ENCODE measurements around the gene CDH4. TPM values are rescaled to one million over a fixed set of nuclear protein-coding genes. Genes with fewer than 3 reads are reported as not detected.

The CDH4 gene
- total RNA-seq, 4 donors from 2014 or later, result not detected

GRCh38 chr20:61759286-61760065 lies 507.4 kb downstream of the CDH4 start:
- Histone ChIP-seq H3K4me1 (no peaks in the 10 kb centered on the region), H3K9me3 (no peaks in the 10 kb centered on the region), H3K36me3 (no peaks in the 10 kb centered on the region), H3K27ac (no peak overlapping the region), H3K4me3 (no peak overlapping the region), H3K27me3 (no peaks in the 10 kb centered on the region)
- WGBS, 2 donors (ENCODE audit: low coverage in 1 of 2), result 85 to 93% methylated on average over 12 to 22 of the region's 22 CpGs
- TF ChIP-seq POLR2AphosphoS5 (IDR thresholded peaks at IDR 0.05), result no peak
- TF ChIP-seq POLR2A (IDR thresholded peaks at IDR 0.05), result no peak
- TF ChIP-seq, protein P1, sequence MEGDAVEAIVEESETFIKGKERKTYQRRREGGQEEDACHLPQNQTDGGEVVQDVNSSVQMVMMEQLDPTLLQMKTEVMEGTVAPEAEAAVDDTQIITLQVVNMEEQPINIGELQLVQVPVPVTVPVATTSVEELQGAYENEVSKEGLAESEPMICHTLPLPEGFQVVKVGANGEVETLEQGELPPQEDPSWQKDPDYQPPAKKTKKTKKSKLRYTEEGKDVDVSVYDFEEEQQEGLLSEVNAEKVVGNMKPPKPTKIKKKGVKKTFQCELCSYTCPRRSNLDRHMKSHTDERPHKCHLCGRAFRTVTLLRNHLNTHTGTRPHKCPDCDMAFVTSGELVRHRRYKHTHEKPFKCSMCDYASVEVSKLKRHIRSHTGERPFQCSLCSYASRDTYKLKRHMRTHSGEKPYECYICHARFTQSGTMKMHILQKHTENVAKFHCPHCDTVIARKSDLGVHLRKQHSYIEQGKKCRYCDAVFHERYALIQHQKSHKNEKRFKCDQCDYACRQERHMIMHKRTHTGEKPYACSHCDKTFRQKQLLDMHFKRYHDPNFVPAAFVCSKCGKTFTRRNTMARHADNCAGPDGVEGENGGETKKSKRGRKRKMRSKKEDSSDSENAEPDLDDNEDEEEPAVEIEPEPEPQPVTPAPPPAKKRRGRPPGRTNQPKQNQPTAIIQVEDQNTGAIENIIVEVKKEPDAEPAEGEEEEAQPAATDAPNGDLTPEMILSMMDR (IDR thresholded peaks at IDR 0.05), result no peak
- TF ChIP-seq EP300 (IDR thresholded peaks at IDR 0.05; ENCODE audit: low read depth), result no peak
- DNase-seq, result no peak
- in situ Hi-C loops (cut with MboI; ENCODE audit: low pct_ligation_motif_present in 1 of 4, low pct_unique_long_range_greater_than_20kb in 1 of 4, low sequenced_read_pairs in 3 of 4), result no loop called here
- intact Hi-C loops (cut with DNase I; ENCODE audit: low total_unique reads), result loop anchor here (10.0 kb wide), 1 partner anchor 485 kb away; no protein-coding TSS in a partner anchor

- DNase-seq, result no peak
- no peak overlapping the region for H3K27ac ChIP-seq
- TF ChIP-seq POLR2AphosphoS5 (IDR thresholded peaks at IDR 0.05) (no peak), POLR2A (IDR thresholded peaks at IDR 0.05) (no peak), EP300 (IDR thresholded peaks at IDR 0.05; ENCODE audit: low read depth) (no peak)
- TF ChIP-seq, protein P1 (IDR thresholded peaks at IDR 0.05), result no peak
- no peaks in the 10 kb centered on the region for H3K36me3 ChIP-seq
- H3K27me3 ChIP-seq, result no peaks in the 10 kb centered on the region
- intact Hi-C loops (cut with DNase I; ENCODE audit: low total_unique reads), result loop anchor here (10.0 kb wide), 1 partner anchor 484 kb away; no protein-coding TSS in a partner anchor
- no peak overlapping the region for H3K4me3 ChIP-seq
- in situ Hi-C loops (cut with MboI; ENCODE audit: low pct_ligation_motif_present in 1 of 4, low pct_unique_long_range_greater_than_20kb in 1 of 4, low sequenced_read_pairs in 3 of 4), result no loop called here
- no peaks in the 10 kb centered on the region for H3K9me3 ChIP-seq
- 76 to 88% methylated on average over 6 to 9 of the region's 11 CpGs for WGBS, 2 donors (ENCODE audit: low coverage in 1 of 2)
- no peaks in the 10 kb centered on the region for H3K4me1 ChIP-seq
Observed at GRCh38 chr20:61760321-61760720, 508.3 kb downstream of the CDH4 start.

DNA sequence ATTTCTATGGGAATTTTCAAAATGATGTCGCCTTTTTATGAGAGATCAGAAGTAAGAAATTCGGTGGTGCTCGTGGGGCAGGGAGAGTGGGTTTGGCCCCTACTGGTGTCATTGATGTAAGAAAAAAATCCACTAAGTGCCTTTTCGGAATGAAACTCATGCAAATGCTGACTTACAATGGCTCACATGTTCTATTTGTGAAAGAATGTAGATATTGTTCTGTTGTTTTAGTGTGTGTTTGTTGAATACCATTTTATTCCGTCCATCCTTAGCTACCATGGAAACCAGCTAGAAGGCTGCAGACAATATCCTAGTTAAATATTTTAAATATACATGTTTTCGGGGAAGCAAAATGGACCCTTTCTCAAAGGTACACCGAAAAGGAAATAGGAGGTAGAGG lies 508.7 kb downstream of the CDH4 start:
- no peaks in the 10 kb centered on the region for H3K9me3 ChIP-seq
- H3K36me3 ChIP-seq, result no peaks in the 10 kb centered on the region
- WGBS, 2 donors (ENCODE audit: low coverage in 1 of 2), result 72 to 81% methylated on average over 7 of the region's 7 CpGs
- no peak for DNase-seq
- in situ Hi-C loops (cut with MboI; ENCODE audit: low pct_ligation_motif_present in 1 of 4, low pct_unique_long_range_greater_than_20kb in 1 of 4, low sequenced_read_pairs in 3 of 4) (no loop called here), intact Hi-C loops (cut with DNase I; ENCODE audit: low total_unique reads) (loop anchor here (10.0 kb wide), 1 partner anchor 484 kb away; no protein-coding TSS in a partner anchor)
- no peaks in the 10 kb centered on the region for H3K4me1 ChIP-seq
- H3K27ac ChIP-seq, result no peak overlapping the region
- no peak overlapping the region for H3K4me3 ChIP-seq
- TF ChIP-seq EP300 (IDR thresholded peaks at IDR 0.05; ENCODE audit: low read depth), result no peak
- H3K27me3 ChIP-seq, result no peaks in the 10 kb centered on the region

- no peak overlapping the region for H3K4me3 ChIP-seq
- no peaks in the 10 kb centered on the region for H3K9me3 ChIP-seq
- DNase-seq, result no peak
- no peaks in the 10 kb centered on the region for H3K4me1 ChIP-seq
- TF ChIP-seq POLR2A (IDR thresholded peaks at IDR 0.05) (no peak), EP300 (IDR thresholded peaks at IDR 0.05; ENCODE audit: low read depth) (no peak), POLR2AphosphoS5 (IDR thresholded peaks at IDR 0.05) (no peak)
- TF ChIP-seq, protein P1 (IDR thresholded peaks at IDR 0.05), result no peak
- in situ Hi-C loops (cut with MboI; ENCODE audit: low pct_ligation_motif_present in 1 of 4, low pct_unique_long_range_greater_than_20kb in 1 of 4, low sequenced_read_pairs in 3 of 4), result no loop called here
- no peaks in the 10 kb centered on the region for H3K36me3 ChIP-seq
- H3K27me3 ChIP-seq, result no peaks in the 10 kb centered on the region
- no peak overlapping the region for H3K27ac ChIP-seq
- 39 to 91% methylated on average over 3 to 18 of the region's 25 CpGs for WGBS, 2 donors (ENCODE audit: low coverage in 1 of 2)
- intact Hi-C loops (cut with DNase I; ENCODE audit: low total_unique reads), result loop anchor here (10.0 kb wide), 1 partner anchor 483 kb away; no protein-coding TSS in a partner anchor
Observed at GRCh38 chr20:61761453-61762166, 509.5 kb downstream of the CDH4 start.
